ENCODE data around the gene MRM1.

MRM1 gene

DNA sequence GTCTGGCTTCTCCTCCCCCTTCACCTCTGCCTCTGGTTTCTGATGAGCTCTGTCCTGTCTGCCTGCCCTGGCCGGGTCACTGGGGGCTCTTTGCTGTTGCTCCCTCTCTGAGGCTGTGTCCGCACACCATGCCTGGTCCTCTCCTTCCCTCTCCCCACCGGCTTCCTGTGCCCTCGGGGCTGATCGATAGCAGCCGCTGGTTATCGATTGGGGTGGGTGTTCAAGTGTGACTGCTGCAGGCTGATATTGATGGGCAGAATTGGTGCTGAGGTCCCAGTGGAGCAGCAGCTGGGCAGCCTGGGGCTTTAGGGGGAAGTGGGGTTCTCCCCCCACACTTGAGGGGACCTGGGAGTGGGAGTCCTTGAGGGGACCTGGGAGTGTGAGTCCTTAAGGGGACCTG, 16.4 kb downstream of the MRM1 start:
- H3K27ac ChIP-seq = no peak overlapping the region
- TF ChIP-seq ZFX (IDR thresholded peaks at IDR 0.05) (no peak), CTCF (conservative IDR thresholded peaks at IDR 0.05) (no peak)

- TF ChIP-seq CTCF (conservative IDR thresholded peaks at IDR 0.05) = no peak
- no peak for TF ChIP-seq ZFX (IDR thresholded peaks at IDR 0.05)
- H3K27ac ChIP-seq = no peak overlapping the region
These were observed 21.9 kb downstream of the MRM1 start for GRCh38 chr17:36623281-36623680.

DNA sequence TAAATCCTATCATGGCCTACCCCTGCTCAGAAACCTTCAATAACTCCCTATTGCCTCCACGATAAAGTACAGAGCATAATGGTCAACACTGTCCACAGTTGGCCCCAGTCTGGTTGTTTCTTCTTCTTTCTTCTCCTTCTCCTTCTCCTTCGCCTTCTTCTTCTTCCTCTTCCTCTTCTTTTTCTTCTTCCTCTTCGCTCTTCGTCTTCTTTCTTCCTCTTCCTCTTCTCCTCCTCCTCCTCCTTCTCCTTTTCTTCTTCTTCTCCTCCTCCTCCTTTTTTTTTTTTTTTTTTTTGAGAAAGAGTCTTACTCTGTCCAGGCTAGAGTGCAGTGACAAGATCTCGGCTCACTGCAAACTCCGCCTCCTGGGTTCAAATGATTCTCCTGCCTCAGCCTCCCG, 23.8 kb downstream of the MRM1 start:
- no peak overlapping the region for H3K27ac ChIP-seq
- TF ChIP-seq ZFX (IDR thresholded peaks at IDR 0.05) (no peak), CTCF (conservative IDR thresholded peaks at IDR 0.05) (no peak)

GRCh38 chr17:36627101-36627500, 25.7 kb downstream of the MRM1 start:
- TF ChIP-seq ZFX (IDR thresholded peaks at IDR 0.05) (no peak), CTCF (conservative IDR thresholded peaks at IDR 0.05) (no peak)

DNA sequence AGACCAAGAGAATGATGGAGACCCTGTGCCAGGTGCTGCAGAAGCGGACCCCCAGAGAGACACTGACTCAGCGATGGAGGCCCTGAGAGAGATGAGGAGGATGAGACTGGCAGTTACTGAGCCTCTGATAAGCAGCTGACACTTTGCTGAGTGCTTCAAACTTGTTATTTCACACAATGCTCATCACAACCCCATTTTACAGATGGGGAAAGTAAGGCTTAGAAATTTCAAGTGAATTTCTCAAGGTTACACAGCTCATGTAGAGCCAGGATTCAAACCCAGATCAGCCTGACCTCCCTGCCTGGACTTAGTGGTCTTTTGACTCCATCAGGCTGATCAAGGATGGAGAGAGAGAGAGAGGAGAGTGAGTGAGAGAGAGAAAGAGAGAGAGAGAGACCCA, 27.2 kb downstream of the MRM1 start:
- H3K27ac ChIP-seq = no peak overlapping the region
- no peak for TF ChIP-seq CTCF (conservative IDR thresholded peaks at IDR 0.05)

More at GRCh38 chr17:36627101-36627500, 25.7 kb downstream of the MRM1 start:
- H3K27ac ChIP-seq = no peak overlapping the region

- H3K27ac ChIP-seq = no peak overlapping the region
- TF ChIP-seq ZFX (IDR thresholded peaks at IDR 0.05) = no peak
- TF ChIP-seq CTCF (conservative IDR thresholded peaks at IDR 0.05) = peak; percentile 96
These were observed 28.0 kb downstream of the MRM1 start for GRCh38 chr17:36629252-36629847.

DNA sequence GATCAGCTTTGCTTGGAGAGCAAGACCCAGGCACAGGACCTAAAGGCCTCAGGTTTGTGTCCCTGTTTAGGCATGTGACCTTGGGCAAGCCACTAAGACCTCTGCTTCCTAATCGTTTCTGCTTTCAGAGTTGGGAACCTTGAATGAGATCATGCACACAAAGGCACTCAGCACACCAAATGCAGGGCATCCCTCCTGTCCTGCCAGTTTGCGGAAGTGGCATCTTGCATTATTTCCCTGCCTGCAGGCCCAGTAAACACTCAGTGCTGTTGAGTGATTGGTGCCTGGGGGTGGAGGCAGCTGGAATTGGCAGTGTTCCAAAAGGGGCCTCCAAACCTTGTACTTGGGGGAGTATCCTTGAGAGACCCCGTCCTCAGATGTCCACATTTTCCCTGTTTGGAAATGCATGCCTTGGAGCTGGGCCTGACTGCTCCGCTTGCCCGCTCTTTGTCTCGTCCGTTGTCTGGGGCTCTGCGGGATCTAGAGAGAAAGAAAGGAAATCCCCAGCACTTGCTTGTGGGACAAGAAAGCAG, 28.7 kb downstream of the MRM1 start:
- TF ChIP-seq CTCF (conservative IDR thresholded peaks at IDR 0.05) (no peak), ZFX (IDR thresholded peaks at IDR 0.05) (no peak)
- no peak overlapping the region for H3K27ac ChIP-seq
